NCI-H2107 (cell line): ENCODE data around the gene TTL.
"Not testable (repeated sequence)": the region's sequence is repeated elsewhere in the genome, so short reads cannot be mapped to it uniquely, and the experiment has no call there.

Source experiments
- DNase-seq: peaks from one replicate; lab custom pipeline; 2025; lab: John Stamatoyannopoulos, UW

TTL gene

DNA sequence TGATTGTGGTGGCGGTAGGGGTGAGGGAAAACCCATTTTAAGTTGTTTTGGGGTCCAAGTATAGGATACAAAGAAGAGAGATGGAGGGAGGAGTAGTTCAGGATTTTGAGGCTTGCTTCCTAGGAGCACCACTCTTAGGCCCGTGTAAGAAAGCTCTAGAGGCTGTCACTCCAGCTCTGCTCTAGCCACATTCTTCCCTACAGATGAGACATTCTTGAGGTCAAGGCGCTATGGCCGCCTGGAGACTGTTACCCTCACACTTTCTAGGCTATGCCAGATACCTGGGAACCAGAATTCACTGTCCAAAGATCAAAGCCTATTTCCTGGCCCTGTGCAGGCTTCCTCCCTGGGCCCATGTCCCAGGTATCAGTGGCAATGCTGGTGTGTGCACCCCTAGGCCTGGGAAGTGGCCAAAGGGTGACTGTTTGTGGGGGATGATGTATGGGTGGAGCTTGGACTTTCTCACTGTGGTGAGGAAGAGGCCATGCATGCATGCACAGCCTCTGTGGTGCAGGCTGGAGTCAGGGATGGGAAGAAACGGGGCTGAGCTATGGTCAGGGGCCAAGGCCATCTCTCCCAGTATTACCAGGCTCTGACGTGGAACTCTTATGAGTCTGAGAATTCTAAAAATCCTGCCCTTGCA lies 7.0 kb upstream of the TTL start:
- no peak for DNase-seq

- DNase-seq = no peak
These were observed 5.5 kb upstream of the TTL start for GRCh38 chr2:112476434-112476833.

DNA sequence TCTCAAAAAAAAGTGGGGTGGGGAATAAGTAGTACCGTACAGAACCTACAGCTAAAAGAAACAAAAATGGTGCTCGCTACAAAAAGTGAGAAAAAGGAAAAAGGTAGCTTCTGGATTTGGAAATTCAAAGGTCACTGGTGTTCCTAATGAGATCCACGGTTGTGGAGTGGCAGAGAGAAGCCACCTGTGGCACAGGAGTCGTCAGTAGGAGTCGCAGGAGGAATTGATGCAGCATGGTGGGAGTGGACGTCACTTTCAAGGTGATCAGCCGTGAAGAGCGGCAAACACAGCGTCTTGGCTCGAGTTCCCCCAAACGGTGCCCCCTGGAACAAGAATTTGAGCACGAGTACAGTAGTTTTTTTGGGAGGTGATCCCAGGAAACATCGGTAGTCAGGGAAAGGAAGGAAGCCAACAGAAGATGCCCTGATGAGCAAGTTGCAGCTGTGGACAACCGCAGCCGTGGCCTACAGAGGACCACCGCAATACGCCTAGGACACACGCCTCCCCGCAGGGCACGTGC lies 1.4 kb upstream of the TTL start:
- DNase-seq = no peak

- DNase-seq = peak; percentile 8
These were observed 867 bp upstream of the TTL start for GRCh38 chr2:112481050-112481527.

GRCh38 chr2:112482309-112483041 lies 519 bp downstream of the TTL start:
- DNase-seq = no peak

GRCh38 chr2:112483042-112483473 lies 1.1 kb downstream of the TTL start:
- no peak for DNase-seq

GRCh38 chr2:112483831-112484230 lies 1.9 kb downstream of the TTL start:
- no peak for DNase-seq

- no peak for DNase-seq
These were observed 3.9 kb downstream of the TTL start for GRCh38 chr2:112485849-112486248.

DNA sequence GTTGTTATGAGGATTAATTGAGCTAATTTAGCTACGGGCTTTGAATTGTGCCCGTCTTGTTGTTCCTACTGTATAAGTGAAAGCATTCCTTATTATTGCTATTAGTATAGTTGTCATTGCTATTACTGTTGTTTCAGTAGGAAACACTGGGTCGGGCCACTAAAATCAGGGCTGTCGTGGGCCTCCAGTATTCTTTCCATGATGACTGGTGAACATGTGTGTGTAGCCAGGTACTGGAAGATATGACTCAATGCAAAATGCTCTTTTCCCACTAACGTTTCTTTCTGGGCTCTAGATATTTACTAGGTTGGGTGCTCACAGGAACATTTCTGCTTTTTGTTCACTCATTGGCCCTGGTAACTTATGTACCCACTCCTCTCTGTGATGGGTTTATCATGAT lies 4.9 kb downstream of the TTL start:
- DNase-seq = no peak

DNA sequence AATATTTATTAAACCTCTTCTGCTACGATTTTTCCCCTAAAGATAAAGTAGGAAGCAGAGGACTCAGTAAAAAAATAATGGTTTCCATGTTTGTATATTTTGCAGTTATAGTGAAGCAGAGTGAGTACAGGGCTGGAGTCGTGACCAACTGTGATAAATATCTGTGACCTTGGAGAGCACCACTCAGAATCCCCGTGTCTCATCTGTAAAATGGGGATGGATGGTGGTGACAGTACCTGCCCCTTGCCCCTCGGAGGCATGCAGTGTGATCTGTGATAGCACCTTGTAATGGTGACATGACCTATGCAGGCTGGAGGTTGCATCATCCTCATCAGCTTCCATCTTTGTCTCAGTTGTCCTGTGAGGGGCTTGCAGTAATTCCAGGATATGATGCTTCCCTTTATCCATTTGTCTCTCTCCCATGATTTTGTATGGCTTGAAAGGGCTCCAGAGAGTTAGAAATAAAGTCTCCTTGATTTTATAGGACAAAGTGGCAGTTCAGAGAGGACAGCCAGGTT lies 5.5 kb downstream of the TTL start:
- no peak for DNase-seq

DNA sequence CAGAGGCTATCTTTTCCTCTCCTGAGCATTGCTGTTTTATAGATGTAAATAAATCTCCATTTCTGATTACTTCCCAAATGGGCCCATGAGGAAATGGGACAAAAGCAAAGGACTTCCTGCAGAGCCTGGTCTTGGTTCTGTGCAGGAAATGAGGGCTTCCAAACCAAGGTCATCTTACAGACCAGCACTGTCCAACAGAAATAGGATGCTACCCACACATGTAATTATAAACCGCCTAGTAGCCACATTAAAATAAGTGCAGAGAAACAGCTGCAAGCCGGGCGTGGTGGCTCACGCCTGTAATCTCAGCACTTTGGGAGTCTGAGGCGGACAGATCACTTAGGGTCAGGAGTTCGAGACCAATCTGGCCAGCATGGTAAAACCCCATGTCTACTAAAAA lies 6.2 kb downstream of the TTL start:
- no peak for DNase-seq

- DNase-seq = no peak
These were observed 10.0 kb downstream of the TTL start for GRCh38 chr2:112491946-112492345.

- DNase-seq = no peak
These were observed 11.1 kb downstream of the TTL start for GRCh38 chr2:112493048-112493447.

- no peak for DNase-seq
These were observed 12.1 kb downstream of the TTL start for GRCh38 chr2:112493858-112494648.

- no peak for DNase-seq
These were observed 12.9 kb downstream of the TTL start for GRCh38 chr2:112494828-112495227.

DNA sequence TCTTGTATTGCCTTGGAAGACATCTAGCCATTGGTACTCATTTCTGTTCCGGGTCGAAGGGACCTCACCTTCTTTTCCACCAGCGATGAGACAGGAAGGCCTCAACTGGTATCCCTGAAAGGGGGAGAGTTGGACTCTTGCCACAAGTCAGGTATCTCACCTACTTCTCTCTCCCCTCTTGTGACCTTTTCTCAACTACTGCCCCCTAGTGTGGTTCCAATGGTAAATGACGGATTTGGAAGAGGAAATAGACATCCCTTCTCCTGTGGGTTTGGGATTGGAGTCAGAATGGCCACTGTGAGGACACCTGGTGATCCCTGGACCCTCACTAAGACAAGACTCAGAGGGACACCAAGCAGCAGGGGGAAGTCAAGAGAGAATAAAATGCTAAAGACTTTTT lies 13.9 kb downstream of the TTL start:
- DNase-seq = not testable (repeated sequence)

DNA sequence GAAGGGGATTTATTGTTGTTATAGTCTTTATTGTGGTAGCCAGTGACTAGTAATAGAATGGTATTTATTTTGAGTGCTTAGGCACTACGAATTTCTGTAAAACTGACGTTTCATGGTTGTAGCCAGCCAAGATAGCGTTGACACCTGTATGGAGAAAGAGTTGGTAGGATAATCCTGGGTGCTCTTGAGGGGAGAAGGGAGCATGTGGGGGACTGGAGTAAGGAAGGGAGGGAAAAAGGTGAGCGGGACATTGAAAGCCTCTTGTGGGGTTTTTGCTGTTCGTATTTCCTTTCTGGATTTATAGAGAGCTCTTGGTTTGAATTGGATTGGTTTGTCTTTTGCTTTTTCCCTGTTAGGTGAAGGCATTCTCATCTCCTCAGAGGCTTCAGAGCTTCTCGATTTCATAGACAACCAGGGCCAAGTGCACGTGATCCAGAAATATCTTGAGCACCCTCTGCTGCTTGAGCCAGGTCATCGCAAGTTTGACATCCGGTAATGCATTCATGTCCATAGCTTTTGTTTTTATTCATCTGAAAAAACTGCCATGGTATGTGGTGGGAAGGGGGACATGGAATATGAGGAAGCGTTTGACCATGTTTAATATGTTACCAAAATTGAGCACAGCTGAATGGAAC lies 19.0 kb downstream of the TTL start:
- DNase-seq = not testable (repeated sequence)

- not testable (repeated sequence) for DNase-seq
These were observed 27.5 kb downstream of the TTL start for GRCh38 chr2:112509239-112509998.

- DNase-seq = no peak
These were observed 34.8 kb downstream of the TTL start for GRCh38 chr2:112516801-112517200.

DNA sequence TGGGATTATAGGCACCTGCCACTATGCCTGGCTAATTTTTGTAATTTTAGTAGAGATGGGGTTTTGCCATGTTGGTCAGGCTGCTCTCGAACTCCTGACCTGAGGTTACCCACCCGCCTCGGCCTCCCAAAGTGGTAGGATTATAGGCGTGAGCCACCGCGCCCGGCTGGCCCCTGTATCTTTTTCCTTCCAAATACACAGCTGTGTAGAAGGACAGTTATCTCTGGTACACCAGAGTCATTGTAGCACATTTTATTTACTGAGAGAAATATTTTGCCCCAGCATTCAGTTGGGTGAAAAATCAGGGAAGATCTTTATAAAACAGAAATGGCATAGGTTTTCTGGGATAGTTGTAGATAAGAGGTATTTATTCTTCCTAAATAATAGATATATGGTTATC lies 36.9 kb downstream of the TTL start:
- no peak for DNase-seq

DNA sequence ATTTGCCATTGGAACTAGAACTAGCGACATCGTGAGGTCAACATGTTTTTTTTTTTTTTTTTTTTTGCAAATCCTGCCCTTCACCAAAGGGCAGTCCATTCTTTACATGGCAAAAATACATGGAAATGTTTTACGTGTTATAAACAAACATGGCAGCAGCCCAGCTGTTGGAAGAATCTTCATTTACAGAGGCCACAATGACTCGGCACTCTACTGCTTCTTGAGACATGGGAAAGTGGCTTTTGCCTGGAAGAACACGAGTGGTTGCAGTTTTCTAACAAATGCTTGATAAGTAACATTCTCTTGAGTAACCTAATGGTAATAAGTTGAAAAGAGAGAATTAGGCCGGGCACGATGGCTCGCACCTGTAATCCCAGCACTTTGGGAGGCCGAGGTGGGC lies 37.5 kb downstream of the TTL start:
- no peak for DNase-seq
